Measurements from ENCODE around the gene TIMP2. TPM values are rescaled to one million over a fixed set of nuclear protein-coding genes. Genes with fewer than 3 reads are reported as not detected.

The TIMP2 gene
- total RNA-seq, 4 donors from 2014 or later, result 119 to 399 (median 127) TPM

GRCh38 chr17:78937561-78937960 lies 12.4 kb upstream of the TIMP2 start:
- Histone ChIP-seq H3K4me3 (no peak overlapping the region), H3K27ac (no peak overlapping the region), H3K36me3 (no peaks in the 10 kb centered on the region), H3K9me3 (no peaks in the 10 kb centered on the region), H3K4me1 (peaks cover 17 to 19% of the 10 kb centered on the region in 2 donors), H3K27me3 (no peaks in the 10 kb centered on the region)
- DNase-seq, result no peak
- no peak for TF ChIP-seq POLR2A (IDR thresholded peaks at IDR 0.05)
- TF ChIP-seq CTCF (IDR thresholded peaks at IDR 0.05), result no peak
- intact Hi-C loops (cut with DNase I; ENCODE audit: low total_unique reads), result no loop called here

GRCh38 chr17:78935419-78936323 lies 10.5 kb upstream of the TIMP2 start:
- Histone ChIP-seq H3K27me3 (no peaks in the 10 kb centered on the region), H3K27ac (peak overlapping the region; percentile 95 to 99), H3K4me1 (peaks cover 17 to 19% of the 10 kb centered on the region in 2 donors), H3K4me3 (no peak overlapping the region), H3K36me3 (no peaks in the 10 kb centered on the region), H3K9me3 (no peaks in the 10 kb centered on the region)
- intact Hi-C loops (cut with DNase I; ENCODE audit: low total_unique reads), result no loop called here
- TF ChIP-seq CTCF (IDR thresholded peaks at IDR 0.05) (no peak), POLR2A (IDR thresholded peaks at IDR 0.05) (peak in 1 of 2 donors; percentile 27)
- DNase-seq, result peak; percentile 89 to 95

GRCh38 chr17:78934681-78935418 lies 9.7 kb upstream of the TIMP2 start:
- H3K4me1 ChIP-seq, result peaks cover 17 to 19% of the 10 kb centered on the region in 2 donors
- H3K4me3 ChIP-seq, result no peak overlapping the region
- peak overlapping the region; percentile 95 to 99 for H3K27ac ChIP-seq
- no peaks in the 10 kb centered on the region for H3K9me3 ChIP-seq
- no peaks in the 10 kb centered on the region for H3K27me3 ChIP-seq
- TF ChIP-seq CTCF (IDR thresholded peaks at IDR 0.05), result no peak
- TF ChIP-seq POLR2A (IDR thresholded peaks at IDR 0.05), result no peak
- intact Hi-C loops (cut with DNase I; ENCODE audit: low total_unique reads), result no loop called here
- H3K36me3 ChIP-seq, result no peaks in the 10 kb centered on the region
- DNase-seq, result peak in 1 of 2 donors; percentile 33

GRCh38 chr17:78933959-78934568 lies 8.9 kb upstream of the TIMP2 start:
- Histone ChIP-seq H3K27me3 (no peaks in the 10 kb centered on the region), H3K4me3 (peak overlapping the region in 1 of 2 donors; percentile 2), H3K27ac (peak overlapping the region; percentile 95 to 99), H3K9me3 (no peaks in the 10 kb centered on the region), H3K36me3 (no peaks in the 10 kb centered on the region), H3K4me1 (peaks cover 17 to 19% of the 10 kb centered on the region in 2 donors)
- peak; percentile 99 for DNase-seq
- no peak for TF ChIP-seq CTCF (IDR thresholded peaks at IDR 0.05)
- peak; percentile 55 for TF ChIP-seq POLR2A (IDR thresholded peaks at IDR 0.05)
- intact Hi-C loops (cut with DNase I; ENCODE audit: low total_unique reads), result no loop called here

Data from uterus (tissue), 4 donors.